GM18909 (cell line): ENCODE measurements around the gene GUCY2C.
"Not testable (repeated sequence)": the region's sequence is repeated elsewhere in the genome, so short reads cannot be mapped to it uniquely, and the experiment has no call there.

Source experiments
- ATAC-seq: cut with Tn5 transposase; IDR thresholded peaks from one replicate; pipeline ENCODE4 v1.9.1; 2021; ENCODE audit warnings: mild to moderate bottlenecking; ENCODE audit not compliant: unreplicated experiment, poor library complexity

Gene GUCY2C

GRCh38 chr12:14689144-14689543, 7.3 kb downstream of the GUCY2C start:
- ATAC-seq = no peak

- not testable (repeated sequence) for ATAC-seq
Measured at GRCh38 chr12:14682231-14682630, 14.2 kb downstream of the GUCY2C start.

- no peak for ATAC-seq
Measured at GRCh38 chr12:14681625-14682024, 14.8 kb downstream of the GUCY2C start.

GRCh38 chr12:14681190-14681589, 15.2 kb downstream of the GUCY2C start:
- ATAC-seq = no peak

GRCh38 chr12:14678547-14679150, 17.8 kb downstream of the GUCY2C start:
- ATAC-seq = no peak

GRCh38 chr12:14668591-14668990, 27.8 kb downstream of the GUCY2C start:
- no peak for ATAC-seq

GRCh38 chr12:14665354-14666348, 30.7 kb downstream of the GUCY2C start:
- no peak for ATAC-seq

GRCh38 chr12:14664434-14665023, 31.9 kb downstream of the GUCY2C start:
- peak; percentile 46 for ATAC-seq

- ATAC-seq = no peak
Measured at GRCh38 chr12:14663002-14663401, 33.4 kb downstream of the GUCY2C start.

- no peak for ATAC-seq
Measured at GRCh38 chr12:14656846-14657245, 39.6 kb downstream of the GUCY2C start.

GRCh38 chr12:14655284-14655683, 41.1 kb downstream of the GUCY2C start:
- ATAC-seq = no peak

- ATAC-seq = no peak
Measured at GRCh38 chr12:14654842-14655241, 41.6 kb downstream of the GUCY2C start.

GRCh38 chr12:14654416-14654815, 42.0 kb downstream of the GUCY2C start:
- ATAC-seq = no peak

- no peak for ATAC-seq
Measured at GRCh38 chr12:14652483-14652882, 43.9 kb downstream of the GUCY2C start.

GRCh38 chr12:14651371-14651770, 45.0 kb downstream of the GUCY2C start:
- no peak for ATAC-seq

- ATAC-seq = no peak
Measured at GRCh38 chr12:14650789-14651188, 45.6 kb downstream of the GUCY2C start.

- no peak for ATAC-seq
Measured at GRCh38 chr12:14647028-14647750, 49.2 kb downstream of the GUCY2C start.

GRCh38 chr12:14643251-14643650, 53.1 kb downstream of the GUCY2C start:
- no peak for ATAC-seq

- ATAC-seq = no peak
Measured at GRCh38 chr12:14638066-14638465, 58.3 kb downstream of the GUCY2C start.

- no peak for ATAC-seq
Measured at GRCh38 chr12:14635776-14636175, 60.6 kb downstream of the GUCY2C start.
